ENCODE data around the gene FAM3C.

FAM3C gene

GRCh38 chr7:121410829-121411596 lies 14.9 kb upstream of the FAM3C start:
- DNase-seq: no peak

- DNase-seq: no peak
Observed at GRCh38 chr7:121406944-121407343, 10.8 kb upstream of the FAM3C start.

GRCh38 chr7:121406461-121406860 lies 10.4 kb upstream of the FAM3C start:
- DNase-seq: no peak

GRCh38 chr7:121404348-121404747 lies 8.2 kb upstream of the FAM3C start:
- DNase-seq: no peak

- no peak for DNase-seq
Observed at GRCh38 chr7:121402701-121403100, 6.6 kb upstream of the FAM3C start.

GRCh38 chr7:121401896-121402295 lies 5.8 kb upstream of the FAM3C start:
- no peak for DNase-seq

GRCh38 chr7:121398246-121398645 lies 2.1 kb upstream of the FAM3C start:
- no peak for DNase-seq

- DNase-seq: no peak
Observed at GRCh38 chr7:121397822-121398221, 1.7 kb upstream of the FAM3C start.

- DNase-seq: no peak
Observed at GRCh38 chr7:121397361-121397760, 1.3 kb upstream of the FAM3C start.

- DNase-seq: peak; percentile 75
Observed at GRCh38 chr7:121395494-121395960, 581 bp downstream of the FAM3C start.

GRCh38 chr7:121394709-121395140 lies 1.4 kb downstream of the FAM3C start:
- peak; percentile 60 for DNase-seq

- DNase-seq: no peak
Observed at GRCh38 chr7:121393005-121393366, 3.1 kb downstream of the FAM3C start.

- no peak for DNase-seq
Observed at GRCh38 chr7:121392277-121393004, 3.7 kb downstream of the FAM3C start.

GRCh38 chr7:121391686-121392085 lies 4.4 kb downstream of the FAM3C start:
- DNase-seq: no peak

- no peak for DNase-seq
Observed at GRCh38 chr7:121390617-121391016, 5.5 kb downstream of the FAM3C start.

- no peak for DNase-seq
Observed at GRCh38 chr7:121390109-121390508, 6.0 kb downstream of the FAM3C start.

- DNase-seq: no peak
Observed at GRCh38 chr7:121388950-121389349, 7.2 kb downstream of the FAM3C start.

GRCh38 chr7:121385800-121386179 lies 10.3 kb downstream of the FAM3C start:
- DNase-seq: no peak

GRCh38 chr7:121385056-121385799 lies 10.9 kb downstream of the FAM3C start:
- DNase-seq: no peak

- no peak for DNase-seq
Observed at GRCh38 chr7:121384265-121384664, 11.8 kb downstream of the FAM3C start.

GRCh38 chr7:121383235-121383910 lies 12.7 kb downstream of the FAM3C start:
- no peak for DNase-seq

GRCh38 chr7:121382473-121382872 lies 13.6 kb downstream of the FAM3C start:
- no peak for DNase-seq

GRCh38 chr7:121379930-121380329 lies 16.2 kb downstream of the FAM3C start:
- no peak for DNase-seq
